ENCODE measurements around the gene FAM50B.

FAM50B gene

GRCh38 chr6:3803627-3804468 lies 45.3 kb upstream of the FAM50B start:
- peak overlapping the region; percentile 82 for H3K27ac ChIP-seq (ENCODE audit: low read depth, low read length)
- no peak overlapping the region for H4K8ac ChIP-seq (ENCODE audit: low read depth, low read length)
- H3K23ac ChIP-seq (ENCODE audit: low read length): no peak overlapping the region
- H3K79me2 ChIP-seq (ENCODE audit: control insufficient read depth, insufficient read depth, low read length, poor library complexity): peaks cover 2% of the 10 kb centered on the region
- H2BK5ac ChIP-seq (ENCODE audit: low read depth, low read length, poor library complexity): peak overlapping the region; percentile 53
- H3K4me2 ChIP-seq (ENCODE audit: low read length): peak overlapping the region; percentile 35
- no peaks in the 10 kb centered on the region for H3K27me3 ChIP-seq (ENCODE audit: insufficient read depth, low read length)
- H3K9me3 ChIP-seq (ENCODE audit: insufficient read depth, low read depth, low read length): no peaks in the 10 kb centered on the region
- peak; percentile 86 to 87 for DNase-seq
- no peak overlapping the region for H4K12ac ChIP-seq (ENCODE audit: low read depth, low read length)
- peaks cover 11% of the 10 kb centered on the region for H3K79me1 ChIP-seq (ENCODE audit: low read length)
- H4K91ac ChIP-seq (ENCODE audit: low read depth, low read length): peak overlapping the region; percentile 63
- peak overlapping the region; percentile 75 for H2AK5ac ChIP-seq (ENCODE audit: low read length)
- H3K4me3 ChIP-seq (ENCODE audit: low read depth, low read length): no peak overlapping the region
- peak overlapping the region; percentile 68 for H2BK12ac ChIP-seq (ENCODE audit: low read length)
- no peak overlapping the region for H3K18ac ChIP-seq (ENCODE audit: low read length)
- WGBS (ENCODE audit: extremely low coverage, insufficient coverage, insufficient read length): no CpG with 5 or more reads among the region's 12 CpGs
- H2AFZ ChIP-seq (ENCODE audit: insufficient read depth, low read length, poor library complexity): peak overlapping the region; percentile 32
- peak overlapping the region; percentile 73 for H2BK120ac ChIP-seq (ENCODE audit: insufficient read depth, low read length, poor library complexity)
- peak overlapping the region; percentile 29 for H3K14ac ChIP-seq (ENCODE audit: low read length)
- H3K9ac ChIP-seq (ENCODE audit: low read length): no peak overlapping the region
- H3K36me3 ChIP-seq (ENCODE audit: control insufficient read depth in 1 of 2, insufficient read depth in 2 of 2, low read length in 2 of 2): no peaks in the 10 kb centered on the region
- H3K4me1 ChIP-seq (ENCODE audit: control insufficient read depth in 1 of 2, insufficient read depth in 2 of 2, low read length in 2 of 2): peaks cover 12 to 20% of the 10 kb centered on the region in 2 experiments
- peak overlapping the region; percentile 14 for H3K4ac ChIP-seq (ENCODE audit: low read depth, low read length)

GRCh38 chr6:3804964-3805363 lies 44.2 kb upstream of the FAM50B start:
- Histone ChIP-seq H4K8ac (ENCODE audit: low read depth, low read length) (no peak overlapping the region), H3K9ac (ENCODE audit: low read length) (no peak overlapping the region), H2AK5ac (ENCODE audit: low read length) (no peak overlapping the region), H2BK120ac (ENCODE audit: insufficient read depth, low read length, poor library complexity) (peak overlapping the region; percentile 46), H4K91ac (ENCODE audit: low read depth, low read length) (peak overlapping the region; percentile 65), H3K18ac (ENCODE audit: low read length) (no peak overlapping the region), H3K4ac (ENCODE audit: low read depth, low read length) (no peak overlapping the region), H2BK12ac (ENCODE audit: low read length) (no peak overlapping the region), H2AFZ (ENCODE audit: insufficient read depth, low read length, poor library complexity) (no peak overlapping the region), H4K12ac (ENCODE audit: low read depth, low read length) (no peak overlapping the region), H2BK5ac (ENCODE audit: low read depth, low read length, poor library complexity) (no peak overlapping the region), H3K4me3 (ENCODE audit: low read depth, low read length) (no peak overlapping the region), H3K79me1 (ENCODE audit: low read length) (peaks cover 12% of the 10 kb centered on the region), H3K14ac (ENCODE audit: low read length) (no peak overlapping the region), H3K27me3 (ENCODE audit: insufficient read depth, low read length) (no peaks in the 10 kb centered on the region), H3K4me1 (ENCODE audit: control insufficient read depth in 1 of 2, insufficient read depth in 2 of 2, low read length in 2 of 2) (peaks cover 18 to 23% of the 10 kb centered on the region in 2 experiments), H3K23ac (ENCODE audit: low read length) (no peak overlapping the region), H3K9me3 (ENCODE audit: insufficient read depth, low read depth, low read length) (no peaks in the 10 kb centered on the region), H3K36me3 (ENCODE audit: control insufficient read depth in 1 of 2, insufficient read depth in 2 of 2, low read length in 2 of 2) (no peaks in the 10 kb centered on the region), H3K27ac (ENCODE audit: low read depth, low read length) (no peak overlapping the region), H3K4me2 (ENCODE audit: low read length) (no peak overlapping the region), H3K79me2 (ENCODE audit: control insufficient read depth, insufficient read depth, low read length, poor library complexity) (peaks cover 2% of the 10 kb centered on the region)
- DNase-seq: no peak
- no CpG with 5 or more reads among the region's 2 CpGs for WGBS (ENCODE audit: extremely low coverage, insufficient coverage, insufficient read length)

GRCh38 chr6:3805448-3806123 lies 43.6 kb upstream of the FAM50B start:
- no peaks in the 10 kb centered on the region for H3K36me3 ChIP-seq (ENCODE audit: control insufficient read depth in 1 of 2, insufficient read depth in 2 of 2, low read length in 2 of 2)
- no peak overlapping the region for H4K8ac ChIP-seq (ENCODE audit: low read depth, low read length)
- no peak overlapping the region for H4K91ac ChIP-seq (ENCODE audit: low read depth, low read length)
- H3K4ac ChIP-seq (ENCODE audit: low read depth, low read length): no peak overlapping the region
- H2BK5ac ChIP-seq (ENCODE audit: low read depth, low read length, poor library complexity): no peak overlapping the region
- H2BK12ac ChIP-seq (ENCODE audit: low read length): peak overlapping the region; percentile 7
- no peak for DNase-seq
- H3K79me1 ChIP-seq (ENCODE audit: low read length): peaks cover 13% of the 10 kb centered on the region
- H3K18ac ChIP-seq (ENCODE audit: low read length): no peak overlapping the region
- H3K14ac ChIP-seq (ENCODE audit: low read length): no peak overlapping the region
- no peak overlapping the region for H3K27ac ChIP-seq (ENCODE audit: low read depth, low read length)
- H4K12ac ChIP-seq (ENCODE audit: low read depth, low read length): no peak overlapping the region
- peaks cover 2% of the 10 kb centered on the region for H3K79me2 ChIP-seq (ENCODE audit: control insufficient read depth, insufficient read depth, low read length, poor library complexity)
- WGBS (ENCODE audit: extremely low coverage, insufficient coverage, insufficient read length): no CpG with 5 or more reads among the region's 8 CpGs
- no peaks in the 10 kb centered on the region for H3K9me3 ChIP-seq (ENCODE audit: insufficient read depth, low read depth, low read length)
- H3K27me3 ChIP-seq (ENCODE audit: insufficient read depth, low read length): no peaks in the 10 kb centered on the region
- H2BK120ac ChIP-seq (ENCODE audit: insufficient read depth, low read length, poor library complexity): no peak overlapping the region
- H3K9ac ChIP-seq (ENCODE audit: low read length): no peak overlapping the region
- no peak overlapping the region for H2AK5ac ChIP-seq (ENCODE audit: low read length)
- H3K23ac ChIP-seq (ENCODE audit: low read length): no peak overlapping the region
- no peak overlapping the region for H3K4me2 ChIP-seq (ENCODE audit: low read length)
- no peak overlapping the region for H2AFZ ChIP-seq (ENCODE audit: insufficient read depth, low read length, poor library complexity)
- peaks cover 18 to 23% of the 10 kb centered on the region in 2 experiments for H3K4me1 ChIP-seq (ENCODE audit: control insufficient read depth in 1 of 2, insufficient read depth in 2 of 2, low read length in 2 of 2)
- H3K4me3 ChIP-seq (ENCODE audit: low read depth, low read length): no peak overlapping the region

- no peak overlapping the region for H3K4ac ChIP-seq (ENCODE audit: low read depth, low read length)
- no peak overlapping the region for H3K27ac ChIP-seq (ENCODE audit: low read depth, low read length)
- peak overlapping the region; percentile 66 for H4K8ac ChIP-seq (ENCODE audit: low read depth, low read length)
- H3K79me2 ChIP-seq (ENCODE audit: control insufficient read depth, insufficient read depth, low read length, poor library complexity): peaks cover 2% of the 10 kb centered on the region
- H3K9ac ChIP-seq (ENCODE audit: low read length): no peak overlapping the region
- peak overlapping the region; percentile 87 for H2AK5ac ChIP-seq (ENCODE audit: low read length)
- WGBS (ENCODE audit: extremely low coverage, insufficient coverage, insufficient read length): no CpG with 5 or more reads among the region's 15 CpGs
- H2BK120ac ChIP-seq (ENCODE audit: insufficient read depth, low read length, poor library complexity): peak overlapping the region; percentile 35
- no peak overlapping the region for H4K12ac ChIP-seq (ENCODE audit: low read depth, low read length)
- no peak overlapping the region for H3K4me2 ChIP-seq (ENCODE audit: low read length)
- H3K18ac ChIP-seq (ENCODE audit: low read length): no peak overlapping the region
- no peaks in the 10 kb centered on the region for H3K9me3 ChIP-seq (ENCODE audit: insufficient read depth, low read depth, low read length)
- H3K79me1 ChIP-seq (ENCODE audit: low read length): peaks cover 15% of the 10 kb centered on the region
- no peak overlapping the region for H3K23ac ChIP-seq (ENCODE audit: low read length)
- H3K4me3 ChIP-seq (ENCODE audit: low read depth, low read length): no peak overlapping the region
- H2AFZ ChIP-seq (ENCODE audit: insufficient read depth, low read length, poor library complexity): peak overlapping the region; percentile 66
- H2BK12ac ChIP-seq (ENCODE audit: low read length): peak overlapping the region; percentile 7
- H3K14ac ChIP-seq (ENCODE audit: low read length): peak overlapping the region; percentile 60
- H2BK5ac ChIP-seq (ENCODE audit: low read depth, low read length, poor library complexity): no peak overlapping the region
- no peak for DNase-seq
- no peaks in the 10 kb centered on the region for H3K36me3 ChIP-seq (ENCODE audit: control insufficient read depth in 1 of 2, insufficient read depth in 2 of 2, low read length in 2 of 2)
- H4K91ac ChIP-seq (ENCODE audit: low read depth, low read length): peak overlapping the region; percentile 23
- H3K4me1 ChIP-seq (ENCODE audit: control insufficient read depth in 1 of 2, insufficient read depth in 2 of 2, low read length in 2 of 2): peaks cover 18 to 22% of the 10 kb centered on the region in 2 experiments
- no peaks in the 10 kb centered on the region for H3K27me3 ChIP-seq (ENCODE audit: insufficient read depth, low read length)
These were observed 42.8 kb upstream of the FAM50B start for GRCh38 chr6:3806169-3806922.

Data from trophoblast cell (in vitro differentiated cells and primary cell).